Hepatocyte (in vitro differentiated cells): Measurements from ENCODE around the gene MEGF10.

ENCODE experiments used
- CTCF ChIP-seq: fragments of 200-600 bp; sonication (generic); IDR thresholded peaks from 2 replicates; pipeline ENCODE4 v1.5.1; 2016; ENCODE audit warnings: antibody characterized with exemption, mild to moderate bottlenecking; ENCODE audit not compliant: poor library complexity
- EZH2 ChIP-seq: fragments of 200-600 bp; sonication (generic); IDR thresholded peaks from 2 replicates; pipeline ENCODE4 v1.6.1; 2016; ENCODE audit warnings: antibody characterized with exemption, mild to moderate bottlenecking, borderline replicate concordance
- EZH2phosphoT487 ChIP-seq: fragments of 200-600 bp; sonication (generic); IDR thresholded peaks from one replicate; pipeline ENCODE4 v1.6.1; 2018; ENCODE audit warnings: antibody characterized with exemption, mild to moderate bottlenecking, low read depth, moderate library complexity; ENCODE audit not compliant: unreplicated experiment, severe bottlenecking

- TF ChIP-seq CTCF (no peak), EZH2phosphoT487 (no peak), EZH2 (no peak)
Measured at GRCh38 chr5:127298656-127299055, 8.1 kb downstream of the MEGF10 start.
